Glomerular visceral epithelial cell (primary cell): Measurements from ENCODE around the gene KCNMA1.

Experiments used
- DNase-seq: peaks from one replicate; pipeline ENCODE4 v3.0.0-alpha.2; 2016; ENCODE audit errors: extremely low spot score

Gene KCNMA1

GRCh38 chr10:77637532-77638320 lies at the start of gene KCNMA1:
Gene KCNMA1, minus strand, starts transcription at chr10:77637808.
- peak; percentile 68 for DNase-seq

GRCh38 chr10:77686650-77687417 lies 49.2 kb upstream of the KCNMA1 start:
- DNase-seq = no peak

GRCh38 chr10:77686096-77686495 lies 48.5 kb upstream of the KCNMA1 start:
- DNase-seq = no peak

- no peak for DNase-seq
These were observed 47.8 kb upstream of the KCNMA1 start for GRCh38 chr10:77685432-77685831.

GRCh38 chr10:77683088-77683432 lies 45.5 kb upstream of the KCNMA1 start:
- peak; percentile 38 for DNase-seq

GRCh38 chr10:77682393-77683087 lies 44.9 kb upstream of the KCNMA1 start:
- DNase-seq = no peak

- DNase-seq = no peak
These were observed 44.2 kb upstream of the KCNMA1 start for GRCh38 chr10:77681839-77682238.

GRCh38 chr10:77680811-77681210 lies 43.2 kb upstream of the KCNMA1 start:
- no peak for DNase-seq

GRCh38 chr10:77680065-77680464 lies 42.5 kb upstream of the KCNMA1 start:
- DNase-seq = no peak

GRCh38 chr10:77679217-77679616 lies 41.6 kb upstream of the KCNMA1 start:
- DNase-seq = no peak

GRCh38 chr10:77678146-77678545 lies 40.5 kb upstream of the KCNMA1 start:
- DNase-seq = no peak

GRCh38 chr10:77675347-77675746 lies 37.7 kb upstream of the KCNMA1 start:
- no peak for DNase-seq

- DNase-seq = no peak
These were observed 36.0 kb upstream of the KCNMA1 start for GRCh38 chr10:77673515-77674140.

- no peak for DNase-seq
These were observed 35.5 kb upstream of the KCNMA1 start for GRCh38 chr10:77673101-77673500.

- DNase-seq = no peak
These were observed 34.1 kb upstream of the KCNMA1 start for GRCh38 chr10:77671594-77672252.

- no peak for DNase-seq
These were observed 33.3 kb upstream of the KCNMA1 start for GRCh38 chr10:77670817-77671443.

GRCh38 chr10:77669892-77670291 lies 32.3 kb upstream of the KCNMA1 start:
- DNase-seq = no peak

GRCh38 chr10:77667426-77668324 lies 30.1 kb upstream of the KCNMA1 start:
- no peak for DNase-seq

- DNase-seq = peak; percentile 19
These were observed 29.2 kb upstream of the KCNMA1 start for GRCh38 chr10:77666821-77667220.

- DNase-seq = no peak
These were observed 27.1 kb upstream of the KCNMA1 start for GRCh38 chr10:77664696-77665095.
